NB4 (cell line): Measurements from ENCODE around the gene CCDC154.

Source experiments
- DNase-seq: peaks from one replicate; pipeline ENCODE4 v3.0.0; 2010; ENCODE audit warnings: low read depth
- H3K4me3 ChIP-seq: one replicate; pipeline ENCODE4 v1.5.1; 2011; ENCODE audit warnings: mild to moderate bottlenecking, low read depth, low read length, moderate library complexity
- CTCF ChIP-seq: IDR thresholded peaks from one replicate; pipeline ENCODE4 v1.5.1; 2012; ENCODE audit warnings: low read depth, low read length
- MAX ChIP-seq: IDR thresholded peaks from 2 replicates; pipeline ENCODE4 v1.6.1; 2011; ENCODE audit warnings: low read depth, low read length
- MYC ChIP-seq: IDR thresholded peaks from 2 replicates; pipeline ENCODE4 v1.6.1; 2011; ENCODE audit warnings: low read depth, low read length
- POLR2A ChIP-seq: IDR thresholded peaks from 2 replicates; pipeline ENCODE4 v1.6.1; 2011; ENCODE audit warnings: mild to moderate bottlenecking; ENCODE audit not compliant: insufficient read length; ENCODE audit errors: extremely low read depth

Gene CCDC154

GRCh38 chr16:1465567-1465915, 21.2 kb upstream of the CCDC154 start:
- TF ChIP-seq POLR2A, result no peak
- TF ChIP-seq MYC, result no peak
- TF ChIP-seq CTCF, result no peak
- no peak for TF ChIP-seq MAX
- no peak overlapping the region for H3K4me3 ChIP-seq
- no peak for DNase-seq

- TF ChIP-seq MYC (no peak), POLR2A (no peak), MAX (no peak), CTCF (no peak)
- no peak for DNase-seq
- no peak overlapping the region for H3K4me3 ChIP-seq
Measured at GRCh38 chr16:1464894-1465566, 20.7 kb upstream of the CCDC154 start.

GRCh38 chr16:1464196-1464893, 20.0 kb upstream of the CCDC154 start:
- no peak for TF ChIP-seq POLR2A
- TF ChIP-seq MYC, result no peak
- TF ChIP-seq MAX, result no peak
- TF ChIP-seq CTCF, result no peak
- no peak for DNase-seq
- H3K4me3 ChIP-seq, result no peak overlapping the region

- TF ChIP-seq CTCF (no peak), POLR2A (no peak), MYC (no peak), MAX (no peak)
- no peak for DNase-seq
- no peak overlapping the region for H3K4me3 ChIP-seq
Measured at GRCh38 chr16:1461146-1461545, 16.8 kb upstream of the CCDC154 start.

- no peak for DNase-seq
- TF ChIP-seq POLR2A, result no peak
- TF ChIP-seq MYC, result no peak
- TF ChIP-seq CTCF, result no peak
- H3K4me3 ChIP-seq, result no peak overlapping the region
Measured at GRCh38 chr16:1460602-1461138, 16.3 kb upstream of the CCDC154 start.

GRCh38 chr16:1459967-1460366, 15.6 kb upstream of the CCDC154 start:
- H3K4me3 ChIP-seq, result no peak overlapping the region
- TF ChIP-seq MAX (no peak), MYC (no peak), CTCF (no peak), POLR2A (no peak)
- DNase-seq, result no peak
